Stimulated activated CD8-positive, alpha-beta memory T cell treated with anti-CD3 and anti-CD28 coated beads, Interleukin-4, amount 100 ng/mL, for 4 hours (primary cell): ENCODE measurements around the gene MORN1.

ENCODE experiments used
- DNase-seq, 2 donors: peaks; one replicate each; pipeline ENCODE4 v3.0.0-alpha.2; 2020; ENCODE audit warnings: low read depth in 2 of 2, low spot score in 1 of 2

MORN1 gene

DNA sequence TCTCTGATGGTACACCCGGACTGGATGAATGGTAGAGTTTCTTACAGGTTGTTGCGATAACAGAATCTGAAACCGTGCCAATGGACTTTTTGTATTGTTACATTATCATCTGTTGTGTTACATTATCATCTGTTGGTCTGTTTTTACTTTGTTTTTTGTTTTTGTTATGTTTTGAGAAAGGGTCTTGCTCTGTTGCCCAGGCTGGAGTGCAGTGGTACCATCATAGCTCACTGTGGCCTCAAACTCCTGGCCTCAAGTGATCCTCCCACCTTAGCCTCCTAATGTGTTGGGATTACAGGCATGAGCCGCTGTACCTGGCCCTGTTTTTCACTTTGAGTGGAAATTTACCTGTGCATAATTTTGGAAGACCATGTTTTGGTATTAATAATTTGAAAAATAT lies 31.2 kb upstream of the MORN1 start:
- no peak for DNase-seq

DNA sequence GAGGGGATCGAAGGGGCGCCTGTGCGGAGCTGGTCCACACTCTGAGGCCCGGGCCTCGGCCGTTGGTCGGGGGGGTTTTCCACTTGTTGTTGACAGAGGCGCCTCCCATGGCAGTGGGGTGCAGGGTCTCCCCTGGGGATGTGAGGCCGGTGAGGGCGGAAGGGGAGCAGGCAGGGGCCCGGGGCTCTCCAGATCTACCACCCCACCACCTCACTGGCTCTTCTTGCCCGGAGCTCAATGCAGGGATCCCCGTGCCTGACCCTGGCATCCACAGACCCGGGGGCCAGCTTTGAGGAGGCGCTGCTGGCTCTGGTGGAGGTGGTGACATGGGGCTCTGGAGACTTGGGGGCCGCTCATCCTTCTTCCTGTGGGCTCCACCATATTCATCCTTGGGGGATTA lies 28.1 kb upstream of the MORN1 start:
- no peak for DNase-seq

DNA sequence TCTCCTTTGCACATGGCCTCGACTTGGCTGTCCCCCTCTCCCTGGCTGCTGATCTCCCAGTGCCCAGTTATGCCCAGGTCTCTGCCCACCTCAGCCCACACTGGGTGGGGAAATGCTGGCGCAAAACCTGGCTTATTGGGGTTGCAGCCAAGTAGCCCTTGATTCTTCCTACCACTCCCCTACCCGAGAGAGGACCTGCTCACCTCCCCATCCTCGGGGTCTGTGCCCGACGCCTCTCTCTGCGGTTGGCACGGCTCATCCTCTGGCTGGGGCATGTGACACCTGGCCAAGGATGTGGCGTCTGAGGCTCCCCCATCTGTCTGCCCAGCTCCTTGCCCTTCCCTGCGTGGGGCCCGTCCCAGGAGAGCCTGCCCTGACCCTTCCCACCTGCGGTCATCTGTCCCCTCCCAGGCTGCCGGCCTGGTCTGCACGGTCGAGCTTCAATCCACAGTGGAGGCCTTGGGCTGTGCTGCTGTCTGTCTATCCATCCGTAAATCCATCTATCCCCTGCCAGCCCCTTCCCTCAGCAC lies 27.5 kb upstream of the MORN1 start:
- no peak for DNase-seq

DNA sequence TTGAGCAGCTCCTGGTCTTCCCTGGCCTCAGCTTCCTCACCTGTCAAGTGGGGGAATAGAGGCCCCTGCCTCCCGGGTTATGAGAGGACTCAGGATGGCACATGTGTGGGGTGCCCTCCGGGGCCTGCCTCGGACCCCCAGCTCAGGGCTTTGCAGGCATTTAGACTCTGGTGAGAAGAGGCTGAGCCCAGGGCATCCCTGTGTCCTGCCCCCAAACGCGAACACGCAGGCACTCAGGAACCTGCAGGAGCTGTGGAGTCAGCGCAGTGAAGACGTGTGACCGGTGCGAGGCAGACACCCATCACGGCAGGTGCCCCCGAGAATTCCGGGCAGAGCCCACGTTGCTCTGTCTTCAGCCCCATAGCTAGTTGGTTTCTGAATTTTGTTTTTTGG lies 26.5 kb upstream of the MORN1 start:
- DNase-seq = no peak

DNA sequence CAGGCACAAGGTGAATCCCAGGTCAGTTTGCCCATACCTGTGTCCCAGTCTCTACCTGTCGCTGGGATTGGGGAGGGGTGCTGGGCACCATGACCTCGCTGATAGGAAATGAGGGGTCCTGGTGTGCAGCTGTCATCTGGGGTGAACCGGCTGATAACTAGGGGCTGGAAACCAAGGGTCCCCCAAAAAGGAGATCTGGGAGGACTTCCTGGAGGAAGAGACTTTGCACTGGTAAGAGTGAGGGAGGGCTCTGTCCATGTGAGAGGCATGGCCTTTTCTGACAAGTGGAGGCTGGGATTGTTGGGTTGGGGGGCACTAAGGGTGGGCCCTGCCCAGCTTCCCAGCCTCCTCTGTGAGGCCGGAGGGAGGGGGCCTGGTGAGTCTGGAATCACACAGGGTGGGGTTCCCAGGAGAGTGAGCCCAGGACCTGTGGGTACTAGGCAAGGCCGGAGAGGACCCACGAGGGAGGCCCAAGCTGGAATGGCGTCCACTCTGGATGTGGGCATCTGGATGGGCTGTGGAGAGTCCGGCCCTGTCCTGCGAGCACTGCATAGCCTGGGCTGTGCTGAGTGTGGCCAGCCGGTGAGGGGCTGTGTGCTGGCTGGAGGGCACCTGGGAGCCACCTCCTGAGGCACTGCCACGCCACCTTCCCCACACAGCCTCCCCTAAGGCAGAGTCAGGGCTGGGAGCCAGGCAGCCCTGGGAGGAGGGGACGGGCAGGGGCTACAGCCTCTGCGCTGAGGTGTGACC lies 25.9 kb upstream of the MORN1 start:
- no peak for DNase-seq

DNA sequence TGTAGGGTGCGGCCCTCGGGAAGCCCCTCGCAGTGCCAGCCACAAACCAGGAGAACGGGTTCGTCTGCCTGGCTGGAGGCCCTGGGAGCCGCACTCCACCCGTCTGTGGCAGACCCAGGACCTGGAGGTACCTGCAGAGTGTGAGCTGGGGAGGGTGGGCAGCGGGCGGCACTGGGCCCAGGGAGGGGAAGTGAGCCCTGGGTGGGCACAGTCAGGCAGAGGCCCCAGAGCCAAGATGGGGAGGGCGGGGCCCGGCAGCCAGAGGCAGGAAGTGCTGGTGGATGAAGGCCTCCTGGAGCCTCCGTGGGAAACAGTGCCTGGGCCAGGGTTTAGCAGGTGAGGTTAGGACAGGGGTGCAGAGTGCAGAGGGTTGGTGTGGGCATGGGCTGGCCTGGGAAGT lies 25.0 kb upstream of the MORN1 start:
- DNase-seq = no peak

DNA sequence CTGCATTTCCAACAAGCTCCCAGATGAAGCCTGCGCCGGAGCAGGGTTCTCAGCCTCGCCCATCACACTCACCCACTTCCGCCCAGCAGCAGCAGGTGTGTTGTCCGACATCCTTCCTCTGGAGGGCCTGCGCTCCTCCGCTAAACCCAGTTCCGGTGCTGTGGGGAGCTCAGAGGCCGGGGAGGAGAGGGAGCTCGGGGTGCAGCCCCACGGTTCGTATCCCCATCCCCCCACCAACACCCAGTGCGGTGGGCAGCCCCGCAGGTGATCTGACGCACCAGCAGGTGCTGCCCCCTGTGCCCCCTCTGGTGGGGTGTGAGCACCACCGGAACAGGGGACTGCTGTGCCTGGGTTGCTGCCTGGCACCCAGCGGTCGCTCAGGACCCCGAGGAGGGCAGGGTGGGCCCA lies 24.5 kb upstream of the MORN1 start:
- no peak for DNase-seq

DNA sequence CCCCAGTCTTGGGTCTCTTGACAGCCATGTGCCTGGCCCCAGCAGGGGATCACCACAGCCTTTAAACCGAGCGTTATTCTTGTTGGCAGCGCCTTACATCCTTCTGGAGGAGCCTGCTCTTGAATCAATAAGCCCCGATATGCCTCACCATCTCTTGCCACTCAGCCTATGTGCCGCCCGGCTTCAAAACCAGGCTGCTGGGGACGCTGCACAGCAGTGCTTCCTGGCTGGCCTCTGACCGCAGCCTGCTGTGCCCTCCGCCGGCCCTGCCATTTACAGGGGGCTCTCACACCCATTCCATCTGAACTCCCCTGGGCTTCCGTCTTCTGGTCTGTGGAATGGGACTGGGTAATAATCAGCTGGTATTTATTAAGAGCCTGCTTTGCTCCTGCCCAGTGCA lies 24.0 kb upstream of the MORN1 start:
- no peak for DNase-seq

DNA sequence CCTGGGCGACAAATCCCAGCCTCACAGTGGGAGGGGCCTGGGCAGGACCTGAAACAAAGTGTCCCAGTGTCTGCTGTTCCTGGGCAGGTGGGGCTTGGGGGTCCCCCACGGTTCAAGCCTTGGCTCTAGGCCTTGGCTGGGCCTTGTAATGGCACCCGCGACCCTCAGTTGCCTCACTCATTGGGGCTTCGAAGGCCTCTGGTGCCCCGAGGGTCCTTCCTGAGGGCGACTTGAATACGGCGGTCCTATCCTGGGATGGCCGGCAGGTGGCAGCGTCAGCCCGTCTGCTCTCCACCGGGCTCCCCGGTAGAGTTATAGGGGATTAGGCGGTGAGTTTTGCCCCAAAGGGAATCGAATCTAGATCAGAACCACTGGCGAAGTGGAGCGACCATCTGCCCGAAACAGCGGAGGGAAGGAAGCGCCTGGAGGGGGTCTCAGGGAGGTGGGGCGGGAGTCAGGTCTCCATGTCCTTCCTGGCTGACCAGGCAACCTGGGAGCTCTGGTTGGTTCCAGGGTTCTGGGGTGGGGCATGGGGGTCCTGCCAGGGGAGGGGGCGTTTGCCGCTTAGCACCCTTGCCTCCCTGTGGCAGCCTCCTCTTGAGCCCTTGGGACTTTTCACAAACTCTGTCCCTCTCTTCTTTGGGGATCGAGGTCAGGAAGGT lies 23.1 kb upstream of the MORN1 start:
- DNase-seq = peak; percentile 62 to 66

DNA sequence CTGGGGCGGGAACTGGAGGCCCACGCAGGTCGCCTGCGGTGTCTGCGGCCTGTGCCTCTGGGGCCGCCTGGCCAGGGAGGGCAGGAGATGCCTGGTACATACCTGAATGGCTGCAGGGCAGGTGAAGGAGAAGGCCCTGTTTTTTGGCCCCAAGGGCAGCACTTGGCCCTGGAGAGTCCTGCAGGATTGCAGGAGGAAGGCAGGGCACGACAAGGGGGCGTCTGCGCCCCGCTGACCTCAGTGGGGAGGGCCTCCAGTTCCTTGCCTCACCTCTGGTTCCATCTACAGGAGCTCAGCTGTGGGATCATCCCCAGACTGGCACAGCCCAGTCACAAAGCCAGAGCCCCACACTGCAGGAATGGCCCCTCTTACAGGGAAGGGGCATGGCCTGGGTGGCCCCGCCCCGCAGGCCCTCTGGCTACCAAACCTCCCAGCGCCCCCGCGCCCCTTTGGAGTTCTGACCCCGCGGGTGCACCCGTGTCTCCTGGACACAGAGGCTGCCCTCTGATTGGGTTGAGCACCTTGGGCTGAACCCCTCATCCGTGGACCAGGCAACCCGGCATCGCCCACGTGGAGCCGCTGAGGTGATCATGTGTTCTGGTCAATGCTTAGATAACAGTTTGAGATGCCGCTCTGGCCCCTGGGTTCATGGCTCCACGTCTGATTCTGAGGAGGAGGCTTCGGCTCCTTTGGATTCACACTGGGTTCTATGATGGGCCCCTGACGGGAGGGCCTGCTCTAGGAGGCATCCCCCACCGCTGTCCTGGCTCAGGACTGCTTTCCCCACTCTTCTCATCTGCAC lies 22.3 kb upstream of the MORN1 start:
- no peak for DNase-seq

DNA sequence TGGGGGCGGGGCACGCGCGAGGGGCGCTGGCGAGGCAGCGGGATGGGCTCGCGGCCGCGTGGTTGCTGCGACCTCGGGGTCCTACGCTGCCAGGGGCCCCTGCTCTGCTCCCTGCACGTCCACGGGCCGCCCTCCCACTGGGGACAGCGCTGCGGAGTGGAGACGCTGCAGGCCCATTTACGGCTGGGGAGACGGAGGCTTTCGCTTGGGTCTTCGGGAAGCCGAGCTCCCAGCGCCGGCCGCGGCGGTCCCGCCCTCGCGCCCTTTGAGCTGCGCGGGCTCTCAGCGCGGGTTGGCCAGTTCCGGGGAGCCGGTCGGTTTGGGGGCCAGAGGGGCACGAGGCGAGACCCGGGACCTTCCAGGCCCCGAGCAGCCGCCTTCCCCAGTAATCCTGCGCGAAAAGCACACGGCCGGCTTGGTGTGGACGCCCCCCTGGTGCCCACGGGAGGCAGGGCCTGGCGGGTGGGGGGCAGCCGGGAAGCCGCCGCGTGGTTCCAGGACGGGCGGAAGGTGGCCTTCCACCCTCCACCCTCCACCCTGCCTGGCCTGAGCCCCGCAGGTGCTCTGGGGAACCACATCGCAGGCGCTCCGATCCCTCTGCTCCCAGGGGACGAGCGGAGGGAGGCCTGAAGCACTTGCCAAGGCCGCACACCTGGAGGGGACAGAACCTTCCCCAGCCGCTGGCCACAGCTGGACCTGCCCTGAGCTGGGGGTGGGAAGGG lies 21.6 kb upstream of the MORN1 start:
- DNase-seq = no peak

DNA sequence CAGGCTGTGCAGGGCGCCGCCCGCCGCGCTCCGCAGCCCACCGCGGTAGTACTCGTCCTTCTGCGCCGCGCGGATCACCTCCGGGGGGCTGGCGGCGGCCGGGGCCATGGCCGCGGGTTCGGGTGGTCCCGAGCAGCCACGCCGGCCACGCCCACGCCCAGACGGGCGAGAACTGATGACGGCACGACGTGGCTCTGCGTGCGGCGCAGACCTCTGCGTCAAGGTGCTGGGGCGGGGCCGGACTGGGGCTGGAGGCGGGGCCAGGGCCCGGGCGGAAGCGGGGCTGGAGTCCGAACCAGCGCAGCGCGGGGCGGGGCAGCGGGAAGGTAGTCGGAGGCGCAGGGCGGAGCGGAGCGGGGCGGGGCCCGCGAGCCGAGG lies 21.0 kb upstream of the MORN1 start, which contains the start of gene PEX10:
TSS of gene PEX10 (minus strand) at position 170 of the 378 bp plus-strand sequence. CDS start at position 108, 62 bp downstream.
- DNase-seq = peak; percentile 98

DNA sequence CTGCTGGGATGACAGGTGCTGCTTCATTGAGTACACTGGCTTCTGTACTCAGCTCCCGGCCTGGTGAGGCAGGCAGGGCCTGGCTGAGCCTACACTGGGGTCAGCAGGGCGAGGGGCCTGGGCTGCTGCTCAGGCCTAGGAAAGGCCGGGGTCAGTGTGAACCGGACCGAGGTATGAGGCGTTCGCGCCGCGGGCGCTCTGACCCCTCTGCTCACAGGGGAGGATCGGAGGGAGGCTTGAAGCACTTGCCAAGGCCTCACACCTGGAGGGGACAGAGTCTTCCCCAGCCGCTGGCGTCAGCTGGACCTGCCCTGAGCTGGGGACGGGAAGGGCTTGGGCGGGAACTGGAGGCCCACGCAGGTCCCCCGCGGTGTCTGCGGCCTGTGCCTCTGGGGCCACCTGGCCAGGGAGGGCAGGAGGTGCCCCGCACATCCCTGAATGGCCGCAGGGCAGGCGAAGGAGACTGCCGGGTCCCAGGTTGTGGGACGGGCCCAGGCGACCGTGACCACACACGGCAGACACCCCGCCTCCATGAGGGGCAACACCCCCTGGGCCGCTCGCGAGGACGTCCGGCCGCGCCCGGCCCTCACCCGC lies 20.5 kb upstream of the MORN1 start:
- no peak for DNase-seq

DNA sequence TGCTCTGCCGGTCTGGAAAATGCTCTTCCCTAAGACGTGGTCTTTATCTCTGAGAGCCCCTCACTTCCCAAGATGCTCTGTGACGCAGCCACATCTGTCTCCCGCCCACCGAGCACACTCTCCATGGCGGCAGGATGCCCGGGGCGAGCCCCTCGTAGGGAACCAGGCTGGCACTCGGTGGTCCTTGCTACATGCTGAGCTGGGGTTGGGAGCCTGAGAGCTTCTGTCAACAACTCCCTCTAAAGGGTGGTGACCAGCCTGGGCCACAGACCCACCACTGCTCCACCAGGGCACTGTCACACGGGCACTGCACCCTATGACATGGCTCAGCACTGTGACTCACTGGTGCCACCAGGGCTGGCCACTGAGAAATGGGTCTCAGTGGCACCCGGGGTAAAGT lies 18.4 kb upstream of the MORN1 start:
- no peak for DNase-seq

DNA sequence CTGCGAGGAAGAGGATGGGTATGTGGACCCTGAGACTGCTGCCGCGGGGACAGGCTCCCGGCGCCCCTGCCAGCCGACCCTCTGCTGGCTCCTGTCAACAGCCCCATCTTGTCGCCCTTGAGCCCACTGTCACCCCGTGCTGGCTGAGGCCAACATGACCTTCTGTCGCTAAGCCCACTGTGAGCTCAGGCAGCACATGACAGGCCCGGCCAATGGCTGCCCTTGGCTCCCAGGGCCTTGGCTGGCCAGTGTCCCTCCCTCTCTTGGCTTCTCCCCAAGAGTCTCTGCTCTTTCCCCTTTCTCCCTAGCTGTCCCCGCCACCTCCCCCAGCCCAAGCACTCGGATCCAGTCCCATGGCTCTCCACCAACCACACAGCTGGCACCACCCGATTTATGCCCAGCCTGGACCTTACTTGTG lies 17.5 kb upstream of the MORN1 start:
- no peak for DNase-seq

DNA sequence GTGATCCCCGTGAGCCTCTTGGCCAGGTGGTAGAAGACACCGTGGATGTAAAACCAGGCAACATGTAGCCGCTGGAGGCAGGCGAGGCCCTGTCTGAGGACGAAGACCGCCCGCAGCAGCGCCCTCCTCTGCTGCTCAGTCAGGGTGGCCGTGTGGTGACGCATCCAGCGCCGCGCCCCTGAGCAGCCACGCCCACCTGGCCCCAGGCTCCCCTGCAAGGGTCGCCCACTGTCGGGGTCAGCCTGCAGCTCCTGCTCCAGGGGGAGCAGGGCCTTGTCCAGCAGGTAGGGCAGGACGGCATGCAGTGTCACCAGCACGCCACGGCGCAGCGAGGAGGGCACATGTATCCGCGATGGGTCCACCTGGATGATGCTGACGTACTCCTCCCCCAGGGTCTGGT lies 17.1 kb upstream of the MORN1 start:
- no peak for DNase-seq

DNA sequence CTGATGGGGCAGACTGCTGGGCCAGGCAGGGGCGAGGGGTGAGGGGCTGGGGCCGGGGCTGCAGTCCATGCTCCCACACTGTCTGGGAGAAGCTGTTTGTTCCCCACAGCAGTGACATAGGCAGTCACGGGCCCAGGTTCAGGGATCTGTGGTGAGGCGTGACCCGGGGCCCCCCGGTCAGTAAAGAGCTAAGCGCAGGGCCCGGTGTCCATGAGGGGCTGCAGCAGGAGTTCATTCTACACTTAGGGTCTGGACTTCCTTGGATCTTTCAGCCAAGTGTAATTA lies 16.6 kb upstream of the MORN1 start:
- DNase-seq = no peak

DNA sequence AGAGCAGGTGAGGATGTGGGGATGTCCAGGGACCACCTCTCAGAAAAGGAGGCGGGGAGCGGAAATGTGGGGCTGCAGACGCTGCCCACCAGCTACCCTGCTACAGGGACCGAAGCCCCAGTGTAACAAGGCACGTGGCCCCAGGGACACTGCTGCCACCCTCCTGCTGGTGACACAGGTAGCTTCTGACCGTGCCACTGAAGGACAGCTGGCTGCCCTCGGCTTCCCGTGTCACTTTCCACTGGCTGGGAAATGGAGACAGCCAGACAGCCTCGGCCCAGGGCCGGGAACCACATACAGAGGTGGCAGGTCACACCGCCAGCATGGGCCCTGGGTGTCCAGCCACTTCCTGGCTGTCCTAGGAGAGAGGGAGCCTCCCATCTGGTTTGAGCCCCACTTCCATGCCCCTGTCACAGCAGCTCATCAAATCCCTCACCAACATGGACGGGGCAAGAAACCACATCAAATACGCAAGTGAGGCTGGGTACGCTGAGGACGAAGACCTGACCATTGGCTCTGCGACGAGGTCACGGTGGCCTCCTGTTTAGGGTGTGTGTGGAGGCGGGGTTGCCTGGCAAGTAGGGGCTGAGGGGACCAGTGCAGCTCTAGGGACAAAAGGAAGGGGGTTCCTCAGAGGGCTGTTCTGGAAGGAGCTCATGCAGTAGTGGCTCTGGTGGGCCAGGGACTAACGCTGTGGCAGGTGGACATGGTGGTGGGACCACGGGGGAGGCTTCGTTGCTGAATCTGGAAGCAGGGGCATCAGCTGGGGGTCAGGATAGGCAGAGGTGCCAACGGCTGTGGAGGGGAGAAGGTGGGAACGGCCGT lies 16.0 kb upstream of the MORN1 start:
- DNase-seq = no peak

DNA sequence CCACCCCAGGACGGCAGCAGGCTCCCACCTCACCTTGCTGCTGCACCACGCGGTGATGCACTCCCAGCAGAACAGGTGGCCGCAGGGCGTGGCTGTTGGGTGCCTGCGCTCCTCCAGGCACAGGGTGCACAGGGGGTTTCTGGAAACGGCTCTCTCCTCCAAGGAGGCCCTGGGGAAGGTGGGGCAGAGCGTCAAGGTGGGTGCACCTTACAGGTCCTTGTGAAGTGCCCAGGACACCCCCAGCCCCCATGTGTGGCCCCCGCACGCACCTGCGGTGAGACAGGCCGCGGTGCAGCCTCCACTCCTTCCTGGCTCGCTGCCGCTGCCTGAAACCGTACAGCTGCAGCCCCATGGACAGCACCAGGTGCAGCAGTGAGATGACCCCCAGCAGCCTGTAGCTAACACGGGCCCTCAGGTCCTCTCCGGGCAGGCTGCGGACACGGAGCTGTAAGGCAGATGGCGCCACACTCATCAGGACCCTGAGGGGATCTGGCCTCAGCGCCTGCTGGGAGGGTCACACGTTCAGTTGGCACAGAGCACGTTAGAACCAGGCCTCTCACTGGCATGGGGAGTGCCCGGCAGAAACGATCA lies 15.2 kb upstream of the MORN1 start:
- no peak for DNase-seq
